Amniotic stem cell (primary cell): ENCODE measurements around the gene EPHA6.

Source experiments
- DNase-seq: peaks from one replicate; lab custom pipeline; 2025; lab: John Stamatoyannopoulos, UW

EPHA6 gene

DNA sequence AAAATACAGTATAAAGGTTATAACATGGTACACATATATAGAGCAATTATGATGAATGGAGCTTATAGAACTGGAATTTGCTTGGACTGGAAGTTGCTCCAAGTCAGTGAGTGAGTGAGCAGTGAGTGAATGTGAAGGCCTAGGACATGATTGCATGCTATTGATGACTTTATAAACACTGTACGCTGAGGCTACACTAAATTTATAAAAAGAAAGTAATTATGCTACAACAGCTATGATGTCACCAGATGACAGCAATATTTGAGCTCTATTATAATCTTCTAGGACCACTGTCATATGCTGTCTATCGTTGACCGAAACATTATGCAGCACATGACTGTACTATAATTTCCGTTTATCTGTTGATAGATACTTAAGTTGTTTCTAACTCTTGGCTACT, 463.3 kb downstream of the EPHA6 start:
- no peak for DNase-seq

DNA sequence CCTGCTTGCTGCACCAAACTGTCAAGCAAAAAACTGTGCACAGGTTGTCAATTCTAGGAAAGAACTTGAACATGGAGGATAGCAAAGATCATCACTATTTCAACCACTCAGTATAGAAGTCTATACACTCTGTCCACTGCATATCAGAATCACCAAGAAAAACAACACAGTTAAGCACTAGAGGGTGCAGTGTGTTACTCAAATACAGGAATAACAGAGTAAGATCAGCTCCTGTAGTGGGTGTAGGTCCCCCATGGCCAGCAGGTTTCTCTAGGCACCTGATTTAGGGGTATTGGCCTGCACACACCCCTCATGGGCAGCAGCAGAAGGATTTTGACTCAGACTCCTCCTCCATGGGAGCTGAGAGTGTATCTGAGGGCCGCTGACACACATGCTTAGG, 464.1 kb downstream of the EPHA6 start:
- no peak for DNase-seq

DNA sequence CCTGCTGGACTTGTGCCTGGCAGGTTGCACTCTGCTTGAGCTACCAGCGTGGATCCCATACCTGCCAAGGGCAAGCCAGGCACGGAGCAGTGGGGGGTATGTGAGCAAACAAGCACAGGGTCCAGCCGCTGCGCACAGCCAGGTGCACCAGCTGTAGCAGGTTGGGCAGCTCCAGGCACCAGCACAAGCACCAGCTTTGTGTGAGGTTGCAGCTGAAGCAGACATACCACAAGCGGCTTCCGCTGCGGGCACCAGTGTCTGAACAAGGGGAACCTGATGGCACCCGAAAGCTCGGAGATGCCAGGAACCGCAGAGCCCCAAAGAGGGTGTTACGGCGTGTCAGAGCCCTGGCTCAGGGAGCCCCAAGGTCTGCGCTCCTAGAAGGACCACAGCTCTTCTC, 477.5 kb downstream of the EPHA6 start:
- DNase-seq = no peak

DNA sequence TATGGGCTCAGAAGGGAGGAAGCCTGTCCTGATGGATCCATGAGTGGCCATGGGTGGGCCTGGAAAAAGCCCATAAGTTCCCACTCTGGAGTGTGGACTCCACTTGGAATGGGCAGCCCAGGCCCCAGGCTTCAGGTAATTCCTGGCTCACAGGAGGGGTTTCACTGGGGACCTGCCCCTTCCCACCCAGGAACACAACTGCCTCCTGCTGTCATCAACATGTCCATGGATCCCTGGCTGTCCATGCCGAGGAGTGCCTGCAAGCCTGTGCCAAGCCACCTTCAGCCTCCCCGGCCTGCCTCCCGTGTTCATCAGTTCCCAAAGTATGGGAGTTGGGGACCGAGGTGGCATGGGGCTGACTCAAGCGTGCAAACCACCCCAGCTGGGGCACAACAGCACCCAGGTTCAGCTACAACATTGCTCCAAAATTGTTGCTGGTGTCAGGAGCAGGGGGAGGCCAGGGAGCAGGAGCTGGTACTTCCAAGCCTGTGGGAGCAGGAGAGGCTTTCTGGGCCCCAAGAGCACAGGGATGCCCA, 479.3 kb downstream of the EPHA6 start:
- DNase-seq = no peak

DNA sequence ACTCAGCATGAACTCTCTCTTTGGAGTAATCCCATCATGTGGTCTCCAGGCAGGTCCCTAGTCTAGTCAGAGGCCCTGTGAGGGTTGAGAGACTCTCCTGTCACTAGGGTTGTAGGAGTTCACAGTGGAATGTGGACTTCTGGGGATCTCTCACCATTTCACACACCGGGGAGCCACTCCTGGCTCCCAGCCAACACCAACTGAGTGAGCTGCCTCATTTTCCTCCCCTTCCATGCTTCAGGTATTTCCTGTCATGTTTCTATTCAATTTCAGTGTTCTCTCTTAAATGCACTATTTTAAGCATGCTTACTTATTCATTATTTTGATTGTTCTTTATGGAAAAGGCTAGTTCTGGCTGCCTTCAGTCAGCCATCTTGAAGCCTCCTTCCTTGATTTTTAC, 482.6 kb downstream of the EPHA6 start:
- DNase-seq = no peak

DNA sequence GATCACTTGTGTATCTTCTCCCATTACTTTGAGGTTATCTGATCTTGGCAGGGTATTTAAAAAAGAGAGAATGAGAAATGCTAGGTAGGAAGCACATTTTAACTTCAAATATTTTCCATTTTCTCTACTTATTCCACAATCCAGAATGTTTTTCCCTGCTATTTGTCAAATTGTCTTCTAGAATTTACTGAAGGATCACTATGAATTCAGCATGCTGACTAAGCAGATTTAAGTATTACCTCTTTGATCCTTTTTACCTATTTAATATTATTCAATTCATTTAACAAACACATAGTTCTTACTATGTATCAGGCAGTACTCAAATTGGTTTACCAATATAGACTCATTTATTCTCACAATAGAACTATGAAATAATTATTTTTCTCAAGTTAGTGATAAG, 486.7 kb downstream of the EPHA6 start:
- DNase-seq = no peak

DNA sequence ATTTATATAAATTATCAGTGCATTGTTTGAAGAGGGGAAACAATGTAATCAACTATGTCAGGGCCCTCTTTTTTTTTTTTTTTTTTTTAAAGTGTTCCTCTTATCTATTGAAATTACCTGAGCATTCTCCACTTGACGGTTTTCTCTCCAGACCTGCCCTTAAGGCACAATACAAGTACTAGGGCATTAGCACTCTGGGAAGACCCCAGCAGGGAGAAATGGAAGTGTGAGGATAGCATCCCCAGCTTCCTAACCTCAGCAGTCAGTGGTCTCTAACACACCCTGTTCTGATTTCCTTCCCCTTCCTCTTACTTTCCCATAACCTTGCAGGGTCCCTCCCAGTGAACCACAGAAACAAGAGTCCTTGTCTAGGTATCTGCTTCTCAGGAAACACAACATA, 491.8 kb downstream of the EPHA6 start:
- DNase-seq = no peak

DNA sequence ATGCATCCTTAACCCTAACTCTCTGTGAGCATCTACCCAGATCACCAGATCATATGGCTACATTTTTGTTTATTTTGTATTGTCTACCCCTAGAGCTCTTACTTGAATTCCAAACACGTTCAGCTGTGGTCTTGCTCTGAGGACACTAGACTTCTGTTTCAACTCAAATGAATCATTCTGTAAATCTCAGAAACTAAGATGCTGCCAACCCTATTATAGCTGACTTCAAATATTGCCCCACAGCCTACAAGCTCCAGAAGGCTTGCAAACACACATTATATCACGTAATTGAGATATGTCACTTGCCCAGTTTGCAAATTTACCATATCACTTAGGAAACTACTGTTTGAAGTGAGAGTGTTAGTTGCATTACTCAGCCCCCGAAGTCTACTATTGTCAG, 524.0 kb downstream of the EPHA6 start:
- DNase-seq = no peak

DNA sequence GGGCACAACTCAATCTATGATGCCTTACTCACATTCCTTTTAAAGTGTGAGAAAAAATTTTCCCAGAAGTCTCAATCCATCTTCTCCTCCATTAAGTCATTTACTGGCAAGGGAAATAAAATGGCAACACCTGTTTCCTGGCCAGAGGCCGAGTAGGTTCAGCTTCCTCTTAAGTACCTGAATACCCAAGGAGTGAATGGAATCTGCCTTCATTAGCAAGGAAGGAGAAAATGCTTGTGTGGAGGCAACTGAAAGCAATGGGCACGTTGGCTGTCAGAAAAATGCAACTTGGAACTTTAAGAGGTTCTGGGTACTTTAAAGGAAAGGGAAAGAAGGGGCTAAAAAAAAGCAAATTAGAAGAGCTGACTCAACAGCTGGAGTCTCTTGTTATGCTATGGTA, 526.5 kb downstream of the EPHA6 start:
- DNase-seq = no peak

DNA sequence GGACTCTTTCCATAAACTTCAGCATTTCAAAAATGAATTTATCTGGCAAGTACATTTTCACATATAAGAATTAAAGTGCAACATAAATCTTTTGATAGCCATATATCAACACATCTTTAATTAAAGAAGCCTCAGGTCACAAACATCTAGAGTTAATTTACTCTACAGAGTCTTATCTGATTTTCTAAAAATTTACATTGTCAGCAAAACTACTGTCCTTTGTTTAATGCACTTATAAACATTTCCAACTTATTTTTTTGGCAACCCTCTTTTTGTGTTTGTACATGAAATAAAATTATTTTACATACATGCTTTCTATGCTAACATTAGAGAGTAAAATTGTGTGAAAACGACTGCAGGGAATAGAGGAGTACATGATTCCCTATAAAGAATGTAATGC, 533.4 kb downstream of the EPHA6 start:
- no peak for DNase-seq

DNA sequence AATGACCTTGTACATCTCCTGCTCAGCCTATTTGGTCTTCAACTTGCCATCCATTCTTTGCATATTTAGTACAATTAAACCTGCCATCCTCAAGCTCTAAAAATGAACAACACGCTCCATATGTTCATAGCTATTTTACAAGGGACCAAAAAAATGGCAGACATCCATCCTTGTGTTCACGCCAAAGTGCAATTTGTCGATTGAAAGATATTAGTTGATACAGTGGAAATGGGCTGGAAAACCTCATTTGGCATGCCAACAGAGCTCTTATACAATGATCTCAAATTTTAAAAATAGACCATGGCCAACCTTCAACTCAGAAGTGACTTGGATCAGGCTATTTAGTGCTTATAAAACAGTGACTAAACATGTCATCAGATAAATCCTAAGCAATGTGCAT, 536.6 kb downstream of the EPHA6 start:
- DNase-seq = no peak

DNA sequence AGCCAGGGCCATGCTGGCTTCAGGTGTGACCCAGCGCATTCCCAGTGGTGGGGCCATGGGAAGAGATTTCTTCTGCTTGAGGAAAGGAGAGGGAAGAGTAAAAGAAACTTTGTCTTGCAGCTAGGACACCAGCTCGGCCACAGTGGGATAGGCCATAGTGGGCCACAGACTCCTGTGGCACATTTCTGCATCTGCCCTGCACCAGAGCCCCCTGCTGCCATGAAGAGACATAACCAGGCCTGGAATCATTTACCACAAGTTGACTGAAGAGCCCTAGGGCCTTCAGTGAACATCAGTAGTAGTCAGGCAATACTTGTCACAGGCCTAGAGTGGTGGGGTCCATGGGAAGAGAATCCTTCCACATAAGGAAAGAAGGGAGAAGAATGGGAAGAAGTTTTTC, 538.8 kb downstream of the EPHA6 start:
- no peak for DNase-seq

DNA sequence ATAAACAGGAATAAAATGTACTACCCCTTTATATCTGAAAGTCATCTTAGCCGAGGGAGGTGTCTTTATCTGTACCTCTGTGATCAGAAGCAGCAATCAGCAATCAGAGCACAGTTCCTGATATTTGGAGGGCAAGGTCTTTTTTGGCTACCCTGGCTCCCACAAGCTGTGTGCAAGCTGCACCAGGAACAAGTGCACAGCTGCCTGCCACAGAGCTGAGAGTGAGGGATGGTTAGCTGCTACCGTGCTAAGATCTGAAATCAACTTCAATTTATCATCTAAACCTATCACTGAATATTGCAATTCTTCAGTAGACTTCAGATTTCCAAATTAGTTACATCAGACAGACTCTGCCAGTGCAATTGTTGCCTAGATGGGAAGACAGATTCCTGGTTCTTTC, 545.6 kb downstream of the EPHA6 start:
- DNase-seq = no peak

DNA sequence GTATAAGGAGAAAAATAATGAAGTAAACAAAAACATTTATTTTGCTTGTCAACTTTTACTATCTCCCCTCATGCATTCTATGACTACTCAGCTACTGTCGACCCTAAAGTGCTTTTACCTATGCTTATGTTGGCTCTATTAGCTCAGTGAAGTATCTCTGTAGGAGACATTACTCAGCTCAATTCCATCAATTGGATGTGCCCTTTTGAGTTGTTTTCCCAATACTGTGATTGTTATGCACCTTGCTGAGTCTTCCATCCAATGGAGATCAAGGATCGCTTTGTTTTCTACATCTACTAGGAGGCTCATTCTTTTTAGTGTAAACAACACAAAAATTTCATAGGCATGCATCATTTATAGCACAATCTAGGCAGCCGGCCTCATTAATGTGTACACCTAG, 546.4 kb downstream of the EPHA6 start:
- no peak for DNase-seq

DNA sequence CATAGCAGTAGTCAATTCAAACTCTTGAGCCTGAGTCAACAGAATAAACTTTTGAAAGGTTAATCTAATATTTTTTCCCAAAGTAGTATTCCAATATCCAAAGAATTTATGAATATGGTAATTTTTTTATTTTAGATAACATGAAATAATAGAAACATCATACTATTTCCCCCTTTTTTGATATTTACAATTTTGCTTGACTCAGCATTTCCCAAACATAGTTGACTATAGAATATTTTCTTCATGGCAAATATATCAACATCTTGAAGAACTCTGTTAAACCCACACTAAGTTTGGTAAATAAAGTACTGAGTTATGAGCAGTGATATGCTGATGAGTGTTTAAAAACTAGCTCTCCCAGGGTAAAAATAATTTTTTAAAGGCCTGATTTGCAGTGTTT, 570.2 kb downstream of the EPHA6 start:
- no peak for DNase-seq

DNA sequence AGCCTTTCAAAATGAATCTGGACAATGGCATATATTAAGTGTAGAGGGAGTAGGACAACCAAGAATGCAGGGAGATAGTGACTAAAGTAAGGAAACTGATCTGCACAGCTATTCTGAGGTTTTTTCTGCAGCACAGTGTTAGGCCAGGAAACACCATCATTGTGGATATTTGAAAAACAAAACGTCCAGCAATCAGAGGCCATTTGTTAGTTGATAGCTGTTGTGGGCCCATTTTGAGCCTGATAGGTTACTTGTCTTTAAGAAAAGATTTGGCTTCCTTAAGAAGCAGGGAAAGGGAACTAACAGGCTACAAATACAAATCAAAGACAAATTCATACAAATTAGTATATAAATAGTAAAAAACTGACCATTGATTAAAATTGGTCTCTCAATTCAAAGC, 574.4 kb downstream of the EPHA6 start:
- no peak for DNase-seq

DNA sequence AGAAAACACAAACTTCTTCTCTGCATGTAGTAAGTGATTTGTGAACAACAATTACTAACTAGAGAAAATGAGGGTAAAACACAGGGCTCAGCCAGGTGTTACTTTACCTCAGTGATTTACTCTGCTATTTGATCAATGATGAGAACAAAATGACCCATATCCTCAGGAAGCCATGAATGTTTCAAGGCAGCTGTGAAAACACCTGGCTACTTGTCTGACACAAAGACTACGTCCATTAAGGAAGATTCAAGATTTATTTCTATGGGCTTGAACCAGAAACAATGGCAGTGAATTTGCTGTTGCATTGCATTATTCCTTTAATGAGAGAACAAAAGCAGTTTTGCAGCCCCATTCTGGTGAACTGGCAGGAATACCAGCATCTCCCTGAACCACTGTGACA, 575.5 kb downstream of the EPHA6 start:
- DNase-seq = no peak

DNA sequence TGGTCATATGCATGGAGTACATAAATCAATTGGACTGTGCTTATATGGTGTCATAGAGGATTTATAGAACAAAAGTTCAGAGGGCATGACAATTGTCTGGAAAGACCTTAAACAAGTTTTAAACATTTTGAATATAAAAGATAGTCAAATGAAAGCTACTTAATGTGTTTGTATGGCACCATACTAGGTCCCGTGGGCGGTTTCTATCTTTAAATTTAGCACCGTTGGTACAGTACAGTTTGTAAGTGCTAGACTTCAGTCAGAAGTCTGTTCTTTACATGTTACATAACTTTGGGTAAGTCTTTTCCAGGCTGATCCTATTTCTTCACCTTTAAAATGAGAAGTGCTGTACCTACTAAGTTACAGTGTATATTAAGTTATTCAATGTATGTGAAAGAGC, 576.8 kb downstream of the EPHA6 start:
- no peak for DNase-seq

DNA sequence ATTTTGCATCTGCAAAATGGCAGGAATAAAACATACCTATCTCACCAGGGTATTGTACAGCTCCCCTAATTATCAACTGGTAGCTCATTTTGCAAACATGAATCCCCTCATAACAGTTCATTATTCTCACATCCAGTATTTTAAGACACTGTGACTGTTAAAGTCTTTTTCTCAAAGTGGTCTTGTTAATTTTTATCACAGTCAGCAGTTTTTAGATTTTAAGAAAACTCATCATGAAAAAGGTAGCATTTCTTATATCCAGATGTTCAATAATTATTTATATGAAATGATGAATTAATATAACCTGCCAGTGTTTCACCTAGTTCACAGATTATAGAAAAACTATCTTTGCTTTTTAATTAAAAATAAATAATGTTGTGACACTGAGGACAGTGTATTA, 595.2 kb downstream of the EPHA6 start:
- DNase-seq = no peak

DNA sequence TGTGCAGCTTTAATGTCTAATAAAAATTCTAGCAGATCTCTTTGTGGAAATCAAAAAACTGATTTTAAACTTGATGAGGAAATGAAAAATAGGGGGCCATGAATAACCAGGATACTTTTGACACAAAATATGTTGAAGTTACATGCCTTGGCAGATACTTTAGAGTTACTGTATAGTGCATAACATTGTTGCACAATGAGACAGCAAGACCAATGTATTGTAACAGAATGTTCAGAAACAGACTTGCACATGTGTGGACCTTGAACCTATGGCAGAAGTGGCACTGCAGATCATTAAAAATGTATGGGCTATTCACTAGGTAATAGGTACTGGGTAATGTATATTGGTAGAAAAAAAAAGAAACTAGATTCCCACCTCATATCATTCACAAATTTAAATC, 607.2 kb downstream of the EPHA6 start:
- no peak for DNase-seq

DNA sequence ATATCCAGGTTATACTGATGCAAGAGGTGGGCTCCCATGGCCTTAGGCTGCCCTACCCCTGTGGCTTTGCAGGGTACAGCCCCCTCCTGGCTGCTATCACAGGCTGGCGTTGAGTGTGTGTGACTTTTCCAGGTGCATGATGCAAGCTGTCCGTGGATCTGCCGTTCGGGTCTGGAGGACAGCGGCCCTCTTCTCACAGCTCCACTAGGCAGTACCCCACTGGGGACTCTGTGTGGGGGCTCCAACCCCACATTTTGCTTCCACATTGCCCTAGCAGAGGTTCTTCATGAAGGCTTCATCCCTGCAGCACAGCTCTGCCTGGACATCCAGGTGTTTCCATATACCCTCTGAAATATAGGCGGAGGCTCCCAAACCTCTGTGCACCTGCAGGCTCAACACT, 610.6 kb downstream of the EPHA6 start:
- DNase-seq = no peak

DNA sequence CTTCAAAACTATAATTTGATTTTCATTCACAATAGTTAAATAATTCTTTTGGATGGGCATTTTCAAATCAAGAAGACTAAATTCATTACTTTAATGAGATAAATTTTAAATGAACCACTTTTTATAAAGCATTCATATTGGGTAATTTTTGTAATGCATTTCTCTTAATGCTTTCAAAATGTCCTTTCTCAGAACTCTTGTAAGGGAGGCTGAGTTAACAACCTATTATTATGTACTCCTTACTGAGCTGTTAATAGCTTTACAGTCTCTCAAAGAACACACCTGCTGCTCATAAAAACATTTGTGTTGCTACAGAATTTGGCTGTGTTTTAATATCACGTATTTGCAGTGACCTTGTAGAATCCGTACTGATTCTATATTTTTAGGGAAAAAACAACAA, 616.2 kb downstream of the EPHA6 start:
- no peak for DNase-seq

DNA sequence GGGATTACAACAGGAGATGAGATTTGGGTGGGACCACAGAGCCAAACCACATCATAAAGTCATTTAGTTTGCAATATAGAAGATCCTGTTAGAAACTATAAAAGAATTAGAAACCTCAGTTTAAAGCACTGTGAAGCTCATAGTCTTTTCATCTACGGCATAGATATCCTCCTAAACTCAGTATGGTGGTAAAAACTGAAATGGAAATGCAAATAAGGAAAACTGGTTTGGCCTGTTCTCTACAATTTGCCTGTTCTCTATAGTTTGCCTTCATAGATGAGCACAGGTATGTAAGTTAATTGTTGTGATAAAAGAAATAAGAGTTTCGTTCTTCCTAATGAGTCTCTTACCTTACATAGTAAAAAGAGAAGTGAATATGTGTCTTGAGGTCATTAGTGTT, 618.5 kb downstream of the EPHA6 start:
- no peak for DNase-seq

DNA sequence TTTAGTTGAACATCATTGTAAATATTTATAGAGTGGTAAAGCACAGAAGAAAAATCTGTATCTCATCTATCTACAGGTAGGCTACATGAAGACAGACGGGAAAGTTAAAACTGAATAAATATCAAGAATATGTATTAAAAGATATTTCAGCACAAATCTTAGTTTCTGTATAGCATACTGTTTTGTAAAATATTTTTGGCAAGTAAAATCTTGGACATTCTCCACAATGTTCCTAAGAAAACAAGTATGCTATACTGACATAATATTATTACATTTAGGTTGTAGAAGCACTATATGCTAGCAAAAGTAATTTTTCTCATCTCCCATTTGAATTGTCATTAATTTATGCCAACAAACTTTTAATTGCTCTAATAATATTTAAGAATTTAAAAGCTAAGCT, 623.7 kb downstream of the EPHA6 start:
- no peak for DNase-seq

DNA sequence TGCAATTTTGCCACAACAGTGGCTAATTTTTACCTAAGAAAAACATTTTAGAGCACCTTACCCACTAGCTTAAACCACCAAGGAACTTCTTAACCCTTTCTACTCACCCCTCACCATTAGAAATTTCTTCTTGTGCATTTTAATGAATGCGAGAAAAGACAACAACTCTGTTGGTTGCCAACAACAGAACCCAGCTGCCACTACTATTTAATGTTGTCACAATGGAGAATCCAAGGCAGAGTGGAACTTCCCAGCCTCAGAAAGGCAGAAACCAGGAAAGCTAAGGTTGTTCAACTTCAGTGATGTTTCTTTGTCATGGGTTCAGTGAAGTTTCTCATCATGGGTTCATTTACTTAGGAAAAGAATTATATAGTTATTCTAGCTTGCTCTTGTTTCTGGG, 625.0 kb downstream of the EPHA6 start:
- no peak for DNase-seq
